Endometrial microvascular endothelial cells (primary cell): ENCODE measurements around the gene PPIL1. TPM values are rescaled to one million over a fixed set of nuclear protein-coding genes. Genes with fewer than 3 reads are reported as not detected.

ENCODE experiments used
- in situ Hi-C: cut with HindIII; loops from 2 replicates; pipeline ENCODE4 v1.10.0; 2017; ENCODE audit warnings: low sequenced_read_pairs, low pct_unique_long_range_greater_than_20kb; ENCODE audit errors: inconsistent ontology term
- total RNA-seq: library from RNA; depleted of rRNA; stranded (reverse); fragments of >200 nt; gene quantifications from one replicate; pipeline ENCODE4 v1.2.3, GENCODE V29; 2015; ENCODE audit errors: inconsistent ontology term

PPIL1 gene
- total RNA-seq, 1 donor from 2014 or later = 67.2 TPM

- in situ Hi-C loops = no loop called here
Observed at GRCh38 chr6:36839749-36840431, 34.7 kb downstream of the PPIL1 start.

- in situ Hi-C loops = no loop called here
Observed at GRCh38 chr6:36838896-36839748, 35.5 kb downstream of the PPIL1 start, which contains the start of gene CPNE5. Gene CPNE5, minus strand, starts transcription at chr6:36839444. Its CDS starts 67 bp downstream, at chr6:36839377.

- in situ Hi-C loops = no loop called here
Observed at GRCh38 chr6:36837686-36838085, 36.9 kb downstream of the PPIL1 start.

- in situ Hi-C loops = no loop called here
Observed at GRCh38 chr6:36837022-36837339, 37.6 kb downstream of the PPIL1 start.

GRCh38 chr6:36836111-36837021, 38.2 kb downstream of the PPIL1 start:
- in situ Hi-C loops = no loop called here

GRCh38 chr6:36834576-36835341, 39.8 kb downstream of the PPIL1 start:
- in situ Hi-C loops = no loop called here

GRCh38 chr6:36833182-36833789, 41.3 kb downstream of the PPIL1 start:
- in situ Hi-C loops = no loop called here

- in situ Hi-C loops = no loop called here
Observed at GRCh38 chr6:36832313-36832712, 42.3 kb downstream of the PPIL1 start.

GRCh38 chr6:36830577-36830976, 44.0 kb downstream of the PPIL1 start:
- in situ Hi-C loops = no loop called here

- in situ Hi-C loops = no loop called here
Observed at GRCh38 chr6:36829919-36830544, 44.6 kb downstream of the PPIL1 start.

GRCh38 chr6:36827261-36828079, 47.1 kb downstream of the PPIL1 start:
- in situ Hi-C loops = no loop called here

- in situ Hi-C loops = no loop called here
Observed at GRCh38 chr6:36826520-36827227, 47.9 kb downstream of the PPIL1 start.

GRCh38 chr6:36825994-36826393, 48.6 kb downstream of the PPIL1 start:
- in situ Hi-C loops = no loop called here

- in situ Hi-C loops = no loop called here
Observed at GRCh38 chr6:36825452-36825851, 49.2 kb downstream of the PPIL1 start.

- in situ Hi-C loops = no loop called here
Observed at GRCh38 chr6:36824253-36824652, 50.4 kb downstream of the PPIL1 start.

- in situ Hi-C loops = no loop called here
Observed at GRCh38 chr6:36823421-36824096, 51.0 kb downstream of the PPIL1 start.
